Mesothelial cell of epicardium (in vitro differentiated cells): ENCODE measurements around the gene ERVH48-1. TPM values are rescaled to one million over a fixed set of nuclear protein-coding genes. Genes with fewer than 3 reads are reported as not detected.

Source experiments
- DNase-seq, 2 experiments: peaks; one replicate each; pipeline ENCODE4 v3.0.0; 2021; ENCODE audit warnings: low spot score in 2 of 2; ENCODE audit not compliant: unreplicated experiment in 2 of 2
- H3K27ac Mint-ChIP-seq: 2 replicates; pipeline ENCODE4 v1.8.0; 2021; ENCODE audit warnings: mixed read lengths
- H3K27me3 Mint-ChIP-seq: 2 replicates; pipeline ENCODE4 v1.8.0; 2021; ENCODE audit warnings: low read depth, mixed read lengths
- H3K36me3 Mint-ChIP-seq: 2 replicates; pipeline ENCODE4 v1.8.0; 2021; ENCODE audit warnings: mixed read lengths
- H3K4me1 Mint-ChIP-seq: 2 replicates; pipeline ENCODE4 v1.8.0; 2021; ENCODE audit warnings: mixed read lengths
- H3K4me3 Mint-ChIP-seq: 2 replicates; pipeline ENCODE4 v1.8.0; 2021; ENCODE audit warnings: mild to moderate bottlenecking, moderate library complexity, mixed read lengths
- H3K9me3 Mint-ChIP-seq: 2 replicates; pipeline ENCODE4 v1.8.0; 2021; ENCODE audit warnings: mixed read lengths
- microRNA-seq: library from miRNA; unstranded; fragments of <30 nt; microRNA quantifications from one replicate; pipeline ENCODE4 v1.2.0, GENCODE V29; 2021; ENCODE audit warnings: inconsistent platforms, mixed read lengths
- total RNA-seq: library from RNA; stranded (reverse); gene quantifications from 3 replicates; pipeline ENCODE4 v1.2.1, GENCODE V29; 2021
- TF ChIP-seq, protein P1 (sequence below): fragments of 200-600 bp; sonication (generic); IDR thresholded peaks from one replicate; pipeline ENCODE4 v1.5.0; 2021; ENCODE audit warnings: antibody characterized with exemption; ENCODE audit not compliant: unreplicated experiment

ERVH48-1 gene
- total RNA-seq, 1 donor from 2014 or later = 4.5 TPM

DNA sequence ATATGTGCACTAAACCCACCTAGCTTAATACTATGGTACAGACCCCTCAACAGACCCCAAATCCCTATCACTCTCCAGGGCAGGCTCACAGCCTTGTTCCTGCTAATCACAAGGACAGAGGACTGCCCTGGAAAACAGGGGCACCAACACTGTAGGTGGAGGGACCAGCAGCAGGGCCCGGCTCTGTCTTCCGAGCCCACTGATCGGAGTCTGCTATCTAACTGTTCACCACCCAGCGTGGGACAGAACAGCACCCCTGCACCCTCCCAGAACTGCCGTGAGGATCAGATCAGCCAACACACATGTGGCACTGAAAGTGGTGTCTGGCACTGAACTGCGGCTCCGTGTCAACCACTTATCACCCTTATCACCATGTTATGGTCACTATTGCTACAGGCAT is 52.3 kb downstream of the ERVH48-1 start:
- Mint-ChIP-seq H3K27ac (no peak overlapping the region), H3K36me3 (peaks cover 23% of the 10 kb centered on the region), H3K9me3 (no peaks in the 10 kb centered on the region), H3K4me3 (no peak overlapping the region), H3K4me1 (peaks cover 2% of the 10 kb centered on the region), H3K27me3 (no peaks in the 10 kb centered on the region)
- no peak for DNase-seq
- TF ChIP-seq, protein P1, sequence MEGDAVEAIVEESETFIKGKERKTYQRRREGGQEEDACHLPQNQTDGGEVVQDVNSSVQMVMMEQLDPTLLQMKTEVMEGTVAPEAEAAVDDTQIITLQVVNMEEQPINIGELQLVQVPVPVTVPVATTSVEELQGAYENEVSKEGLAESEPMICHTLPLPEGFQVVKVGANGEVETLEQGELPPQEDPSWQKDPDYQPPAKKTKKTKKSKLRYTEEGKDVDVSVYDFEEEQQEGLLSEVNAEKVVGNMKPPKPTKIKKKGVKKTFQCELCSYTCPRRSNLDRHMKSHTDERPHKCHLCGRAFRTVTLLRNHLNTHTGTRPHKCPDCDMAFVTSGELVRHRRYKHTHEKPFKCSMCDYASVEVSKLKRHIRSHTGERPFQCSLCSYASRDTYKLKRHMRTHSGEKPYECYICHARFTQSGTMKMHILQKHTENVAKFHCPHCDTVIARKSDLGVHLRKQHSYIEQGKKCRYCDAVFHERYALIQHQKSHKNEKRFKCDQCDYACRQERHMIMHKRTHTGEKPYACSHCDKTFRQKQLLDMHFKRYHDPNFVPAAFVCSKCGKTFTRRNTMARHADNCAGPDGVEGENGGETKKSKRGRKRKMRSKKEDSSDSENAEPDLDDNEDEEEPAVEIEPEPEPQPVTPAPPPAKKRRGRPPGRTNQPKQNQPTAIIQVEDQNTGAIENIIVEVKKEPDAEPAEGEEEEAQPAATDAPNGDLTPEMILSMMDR = no peak

DNA sequence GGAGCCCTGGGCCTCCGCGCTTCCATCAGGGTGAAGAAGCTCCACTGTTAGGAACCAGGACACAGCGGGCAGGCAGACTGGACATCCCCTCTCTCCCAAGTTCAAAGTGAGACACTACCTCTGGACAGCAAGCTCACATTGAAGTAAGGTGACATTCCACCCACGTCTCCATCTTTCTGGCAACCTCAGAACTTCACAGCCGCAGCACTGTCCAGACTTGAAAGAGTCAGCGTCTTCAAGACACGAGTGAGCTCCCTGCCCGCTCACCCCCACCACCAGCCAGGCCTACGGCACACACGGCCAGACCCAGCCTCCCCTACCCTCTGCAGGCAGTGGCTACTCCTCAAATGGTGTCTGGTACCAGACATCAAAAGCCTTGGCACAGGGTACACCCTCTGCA is 57.2 kb downstream of the ERVH48-1 start:
- Mint-ChIP-seq H3K27ac (no peak overlapping the region), H3K27me3 (no peaks in the 10 kb centered on the region), H3K4me1 (no peaks in the 10 kb centered on the region), H3K4me3 (no peak overlapping the region), H3K36me3 (peaks cover 30% of the 10 kb centered on the region), H3K9me3 (no peaks in the 10 kb centered on the region)
- TF ChIP-seq, protein P1 = no peak
- no peak for DNase-seq

Small RNAs within 50 kb of the gene (microRNA-seq; reads per million reads assigned to microRNA genes)
- not detected for gene MIR5692B

Other genes with a start within 250 kb of the ERVH48-1 start
- 19.9 to 21.7 TPM (median 19.9 TPM) in 3 replicates for gene WDR4, start 46.1 kb downstream of the ERVH48-1 start, total RNA-seq
- 34.1 to 36.7 TPM (median 34.4 TPM) in 3 replicates for gene NDUFV3, start 32.3 kb downstream of the ERVH48-1 start, total RNA-seq
- gene PKNOX1, start 48.9 kb upstream of the ERVH48-1 start, total RNA-seq = 31.9 to 33.9 TPM (median 32.8 TPM) in 3 replicates
- gene CBS, start 150.2 kb upstream of the ERVH48-1 start, total RNA-seq = 30.2 to 32.1 TPM (median 31.4 TPM) in 3 replicates
- gene U2AF1, start 181.9 kb upstream of the ERVH48-1 start, total RNA-seq = 44.4 to 62.1 TPM (median 53.1 TPM) in 3 replicates
- not detected in 3 replicates for gene CRYAA, start 243.4 kb upstream of the ERVH48-1 start, total RNA-seq